CD4-positive, alpha-beta T cell treated with Interleukin-12 subunit alpha and Interleukin-12 subunit beta, for 1 hour (primary cell): ENCODE results near the gene RGS12.

Experiments
- DNase-seq: peaks from one replicate; pipeline ENCODE4 v3.0.0-alpha.2; 2020

Gene RGS12

GRCh38 chr4:3253808-3254207, 39.0 kb upstream of the RGS12 start:
- no peak for DNase-seq

DNA sequence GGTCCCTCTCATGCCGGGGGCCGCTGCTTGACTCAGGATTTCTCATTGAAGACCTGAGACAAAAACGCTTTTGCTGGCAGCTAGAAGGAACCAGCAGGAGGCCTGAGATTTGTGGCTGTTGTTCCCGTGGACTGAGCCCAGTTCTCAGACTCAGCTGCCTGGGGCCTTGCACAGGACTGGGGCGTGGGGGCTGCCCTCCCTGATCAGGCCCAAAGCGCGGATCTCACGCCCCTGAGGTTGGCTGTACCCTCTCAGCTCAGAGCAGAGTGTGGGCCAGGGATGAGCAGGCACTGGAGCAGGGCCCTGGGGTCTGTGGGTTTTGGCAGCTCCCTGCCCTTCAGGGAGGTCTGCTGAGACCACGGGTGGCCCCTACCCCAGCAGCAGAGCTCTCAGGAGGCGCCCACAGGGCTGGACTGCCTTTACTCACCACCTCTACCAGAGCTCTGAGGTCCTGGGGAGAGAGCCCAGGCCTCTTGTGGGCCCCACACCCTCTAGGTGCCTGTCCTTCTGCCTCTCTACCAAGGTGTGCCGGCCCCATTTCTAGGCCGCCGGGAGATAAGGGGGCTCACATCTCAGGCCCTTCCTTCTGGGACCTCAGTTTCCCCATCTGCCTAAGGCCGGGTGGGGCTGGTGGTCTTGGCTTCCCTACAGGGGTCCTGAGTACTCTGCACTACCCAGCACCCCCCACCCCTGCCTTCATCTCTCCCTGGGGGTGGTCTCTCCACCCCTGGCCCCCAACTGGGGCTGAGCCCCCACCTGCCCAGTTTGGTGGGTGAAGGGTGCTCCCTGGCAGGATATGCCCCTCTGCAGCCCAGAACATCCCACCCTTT, 38.3 kb upstream of the RGS12 start:
- no peak for DNase-seq

GRCh38 chr4:3255611-3256186, 37.1 kb upstream of the RGS12 start:
- no peak for DNase-seq

- DNase-seq: no peak
Measured at GRCh38 chr4:3256230-3257102, 36.4 kb upstream of the RGS12 start.

GRCh38 chr4:3257103-3257555, 35.7 kb upstream of the RGS12 start:
- no peak for DNase-seq

GRCh38 chr4:3257556-3258482, 35.0 kb upstream of the RGS12 start:
- DNase-seq: no peak

GRCh38 chr4:3261411-3262207, 31.2 kb upstream of the RGS12 start:
- DNase-seq: no peak

GRCh38 chr4:3262208-3263052, 30.4 kb upstream of the RGS12 start:
- no peak for DNase-seq

DNA sequence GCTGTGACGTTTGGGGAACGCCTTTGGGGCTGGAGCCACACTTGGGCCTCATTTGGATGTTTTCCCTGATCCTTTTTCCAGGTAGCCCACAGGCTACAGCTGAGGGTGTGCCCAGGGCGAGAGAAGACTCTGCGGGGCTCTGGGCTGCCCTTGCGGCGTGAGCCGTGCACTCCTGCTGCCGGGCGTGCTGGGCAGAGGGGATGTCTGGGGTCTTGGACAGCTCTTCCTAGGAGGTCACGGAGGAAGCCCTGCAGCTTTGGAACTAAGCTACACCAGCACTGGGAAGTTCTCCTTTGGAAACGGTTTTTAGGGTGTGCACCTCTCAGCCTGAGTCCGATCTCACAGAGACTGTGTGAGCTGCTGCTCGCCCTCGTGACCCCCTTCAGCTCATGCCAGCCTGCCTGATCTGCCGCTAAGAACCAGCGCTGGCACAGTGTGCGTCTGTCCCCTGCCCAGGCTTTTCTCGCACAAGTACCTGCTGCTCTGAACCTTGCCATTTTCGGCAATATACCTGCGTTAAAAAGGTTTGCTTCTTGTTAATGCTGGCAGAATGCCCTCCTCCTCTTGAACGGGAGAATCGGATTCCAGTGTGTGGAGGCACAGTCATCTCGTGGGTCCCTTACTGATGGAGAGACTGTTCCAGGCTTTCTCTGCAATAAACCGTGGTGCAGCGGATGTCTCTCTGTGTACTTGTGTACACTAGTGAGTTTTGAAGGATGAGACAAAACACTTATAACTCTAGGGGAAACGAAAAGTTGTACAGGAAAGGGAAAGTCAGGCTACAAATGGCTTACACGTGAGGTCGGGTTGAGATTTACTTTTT, 29.6 kb upstream of the RGS12 start:
- no peak for DNase-seq

- DNase-seq: no peak
Measured at GRCh38 chr4:3263876-3264193, 29.0 kb upstream of the RGS12 start.

GRCh38 chr4:3266076-3266475, 26.7 kb upstream of the RGS12 start:
- no peak for DNase-seq

DNA sequence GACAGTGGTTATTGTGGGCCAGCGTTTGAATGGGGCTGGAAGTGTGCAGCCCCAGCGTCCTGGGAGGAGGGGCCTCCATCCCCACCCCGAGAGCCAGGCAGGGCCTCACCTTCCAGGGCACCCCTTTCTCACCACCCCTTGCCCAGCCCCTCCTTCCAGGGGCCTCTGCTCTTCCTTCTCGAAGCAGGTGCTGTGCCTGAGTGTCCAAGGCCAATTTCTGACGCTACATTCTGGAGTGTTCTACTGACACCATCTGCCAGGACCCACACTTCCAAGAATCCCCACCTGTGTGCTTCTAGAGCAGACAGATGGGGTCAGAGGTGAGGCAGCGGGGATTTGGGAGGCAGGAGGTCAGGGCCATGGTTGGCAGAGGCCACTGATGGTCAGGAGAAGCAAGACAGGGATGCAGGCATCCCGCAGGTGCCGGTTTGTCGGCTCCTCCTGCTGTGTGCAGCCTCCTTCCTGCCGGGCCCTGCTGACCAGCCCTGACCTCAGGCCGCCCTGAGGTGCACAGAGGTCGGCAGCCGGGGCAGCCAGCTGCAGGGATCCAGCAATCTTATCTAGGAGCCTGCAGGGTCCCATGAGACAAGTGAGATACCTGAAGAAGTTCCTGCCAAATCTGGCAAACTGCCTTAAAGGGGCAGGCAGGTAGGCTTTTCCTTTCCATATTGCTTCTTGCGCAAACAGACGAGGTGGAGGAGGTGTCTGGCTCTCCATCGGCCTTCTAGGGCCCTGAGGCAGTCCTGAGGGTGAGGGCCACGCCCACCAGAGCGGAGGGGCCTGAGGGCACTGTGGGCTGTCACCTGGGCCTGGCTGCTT, 25.0 kb upstream of the RGS12 start:
- no peak for DNase-seq

GRCh38 chr4:3268395-3269104, 24.3 kb upstream of the RGS12 start:
- DNase-seq: no peak

DNA sequence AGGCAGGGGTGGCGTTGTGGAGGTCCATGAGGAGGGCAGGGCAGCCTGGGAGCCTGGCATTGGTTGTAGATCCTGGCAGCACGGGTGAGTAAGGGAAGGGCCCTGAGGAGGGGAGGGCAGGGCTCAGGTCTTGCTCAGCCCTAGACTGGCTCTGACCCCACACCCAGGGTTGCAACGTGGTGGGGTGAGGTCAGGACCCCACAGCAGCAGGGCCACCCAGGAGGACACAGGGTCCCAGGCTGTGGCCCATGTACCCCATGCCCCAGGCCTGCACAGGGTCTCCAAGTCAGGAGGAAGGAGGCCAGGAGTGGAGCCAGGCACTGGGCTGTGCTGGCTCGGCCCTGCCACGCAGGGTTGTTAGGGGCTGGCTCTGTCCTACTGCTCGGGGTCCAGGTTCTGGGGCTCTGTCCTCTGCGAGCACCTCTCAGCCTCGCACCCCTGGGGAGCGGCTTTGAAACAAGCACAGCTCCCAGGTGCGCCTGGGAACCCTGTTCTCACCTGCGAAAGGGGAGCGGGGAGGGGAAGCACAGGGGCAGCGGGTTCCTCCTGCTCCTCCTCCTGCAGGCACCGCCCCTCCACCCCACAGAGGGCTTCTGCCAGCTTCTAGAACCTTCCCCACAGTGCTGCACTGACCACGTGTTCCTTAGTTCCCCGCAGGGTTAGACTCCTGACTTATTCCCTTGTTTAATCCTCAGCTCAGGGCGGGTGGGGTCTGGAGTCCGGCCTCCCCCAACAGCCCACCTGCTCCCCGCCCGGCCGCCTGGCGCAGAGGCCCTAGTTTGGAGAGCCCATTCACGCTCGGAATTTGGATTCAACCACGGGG, 23.5 kb upstream of the RGS12 start:
- no peak for DNase-seq

DNA sequence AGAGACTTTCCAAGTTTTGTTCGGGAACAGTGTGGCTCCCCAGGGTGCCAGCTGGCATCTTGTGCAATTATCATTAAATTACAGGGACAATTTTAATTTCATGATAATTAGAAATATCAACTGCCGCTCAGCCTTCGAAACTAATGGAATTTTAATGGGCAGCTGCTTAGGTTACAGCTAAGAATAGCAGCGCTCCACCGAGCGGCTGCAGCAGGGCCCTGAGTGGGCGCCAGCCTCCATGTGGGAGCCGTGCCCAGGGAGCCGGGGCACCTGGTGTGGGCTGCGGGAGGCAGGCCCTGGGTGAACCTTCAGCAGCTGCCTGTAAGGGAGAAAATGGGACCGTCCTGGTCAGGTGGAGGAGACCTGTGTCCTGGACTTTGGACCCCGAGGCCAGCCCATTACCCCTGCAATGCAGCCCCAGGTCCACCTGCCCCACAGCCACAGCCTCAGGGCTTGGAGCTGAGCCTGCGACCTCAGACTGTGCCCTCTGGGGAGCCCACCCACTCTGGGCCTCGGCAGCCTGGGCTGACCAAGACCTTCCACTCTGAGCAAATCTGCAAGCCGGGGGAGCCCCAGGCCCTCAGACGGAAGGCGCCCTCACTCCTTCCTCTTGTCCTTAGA, 22.7 kb upstream of the RGS12 start:
- no peak for DNase-seq

DNA sequence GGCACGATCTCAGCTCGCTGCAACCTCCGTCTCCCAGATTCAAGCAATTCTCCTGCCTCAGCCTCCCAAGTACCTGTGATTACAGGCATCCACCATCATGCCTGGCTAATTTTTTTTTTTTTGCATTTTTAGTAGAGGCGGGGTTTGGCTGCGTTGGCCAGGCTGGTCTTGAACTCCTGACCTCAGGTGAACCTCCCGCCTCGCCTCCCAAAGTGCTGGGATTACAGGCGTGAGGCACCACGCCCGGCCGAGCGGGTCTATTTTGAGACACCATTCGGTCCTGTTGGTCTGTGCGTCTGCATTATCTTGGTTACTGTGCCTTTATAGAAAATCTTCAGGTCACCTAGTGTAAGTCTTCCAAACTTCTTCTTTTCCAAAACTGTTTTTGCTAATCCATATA, 21.7 kb upstream of the RGS12 start:
- no peak for DNase-seq

DNA sequence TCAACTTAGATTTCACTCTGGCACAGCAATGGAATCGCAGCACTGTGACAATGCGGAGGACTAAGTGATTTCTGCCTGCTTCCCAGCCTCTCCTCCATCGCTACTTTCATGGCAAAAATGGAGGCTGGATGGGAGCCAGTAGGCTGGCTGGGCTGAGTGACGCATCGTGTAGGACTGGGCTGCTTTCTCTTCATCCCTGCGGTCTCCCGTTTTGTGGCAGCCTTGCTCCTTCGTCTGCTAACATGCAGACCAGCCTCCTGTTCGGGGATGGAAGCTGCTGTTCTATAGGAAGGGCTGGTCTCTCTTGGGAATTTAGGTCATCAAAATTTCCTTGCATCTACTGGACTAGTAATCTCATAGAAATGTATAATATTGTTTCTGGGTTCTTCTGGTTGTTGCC, 15.8 kb upstream of the RGS12 start:
- no peak for DNase-seq
